ENCODE results near the gene DHFR.

DNA sequence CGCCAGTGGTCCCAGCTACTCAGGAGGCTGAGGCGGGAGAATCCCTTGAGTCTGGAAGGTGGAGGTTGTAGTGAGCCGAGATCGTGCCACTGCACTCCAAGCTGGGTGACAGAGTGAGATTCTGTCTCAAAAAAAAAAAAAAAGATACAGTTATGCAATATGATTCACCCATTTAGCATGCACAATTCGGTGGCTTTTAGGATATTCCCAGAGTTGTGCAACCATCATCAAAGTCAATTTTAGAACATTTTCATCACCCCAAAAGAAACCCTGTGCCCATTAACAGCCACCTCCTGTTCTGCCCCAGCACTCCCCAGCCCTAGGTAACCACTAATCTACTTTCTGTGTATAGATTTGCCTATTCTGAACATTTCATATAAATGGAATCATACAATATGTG is 4.3 kb upstream of the DHFR start:
- no peak for TF ChIP-seq CTCF (conservative IDR thresholded peaks at IDR 0.05; ENCODE audit: low read depth, low read length)
- TF ChIP-seq EZH2 (IDR thresholded peaks at IDR 0.05; ENCODE audit: borderline replicate concordance, low read depth, low read length, poor library complexity, severe bottlenecking) = no peak

All from A673 (cell line).